B cell (primary cell): ENCODE data around the gene HACD2.

Experiments
- EZH2 ChIP-seq: IDR thresholded peaks from 2 replicates; pipeline ENCODE4 v1.6.1; 2012; ENCODE audit warnings: borderline replicate concordance, low read depth, mild to moderate bottlenecking, moderate library complexity, low read length; ENCODE audit not compliant: insufficient read depth, poor library complexity, severe bottlenecking
- TF ChIP-seq, protein P1 (sequence below): fragments of 200-600 bp; IDR thresholded peaks from one replicate; pipeline ENCODE4 v1.8.0; 2022; ENCODE audit warnings: antibody characterized with exemption, mild to moderate bottlenecking

DNA sequence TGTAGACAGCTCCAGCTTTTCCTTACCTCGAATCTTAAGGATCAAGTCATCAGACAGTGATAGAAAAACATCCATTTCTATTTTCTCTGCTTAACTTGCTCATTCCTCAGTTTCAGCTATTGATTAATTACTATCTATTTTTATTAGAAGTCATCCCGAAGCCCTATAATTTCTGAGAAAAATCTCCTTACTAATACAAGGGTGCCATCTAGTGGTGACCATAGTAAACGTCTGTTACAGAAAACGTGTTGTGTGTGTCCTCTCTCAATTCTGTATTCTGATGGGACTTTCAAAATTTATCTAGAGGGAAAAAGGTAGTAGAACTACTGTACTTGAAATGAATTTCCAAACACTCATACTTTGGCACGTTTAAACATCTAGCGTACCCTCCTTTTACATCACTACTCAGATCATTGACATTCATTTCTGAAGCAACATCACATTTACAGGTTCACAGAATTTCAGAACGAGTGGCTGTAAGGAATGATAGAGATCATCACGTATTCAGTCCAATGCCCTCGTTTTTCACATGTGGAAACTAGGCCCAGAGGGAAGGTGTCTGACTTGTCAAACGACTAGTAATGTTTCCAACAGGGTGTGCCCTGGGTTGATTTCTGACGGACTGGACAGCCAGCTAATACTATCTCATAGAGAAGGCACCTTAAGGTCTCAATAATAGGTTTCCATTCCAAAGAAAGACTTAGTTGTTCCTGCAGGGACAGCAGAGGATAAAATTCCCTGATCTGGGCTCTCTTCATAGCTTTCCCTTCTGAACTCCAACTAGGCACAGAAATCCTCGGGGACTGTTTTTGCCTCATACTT is 25.6 kb downstream of the HACD2 start:
- TF ChIP-seq, protein P1, sequence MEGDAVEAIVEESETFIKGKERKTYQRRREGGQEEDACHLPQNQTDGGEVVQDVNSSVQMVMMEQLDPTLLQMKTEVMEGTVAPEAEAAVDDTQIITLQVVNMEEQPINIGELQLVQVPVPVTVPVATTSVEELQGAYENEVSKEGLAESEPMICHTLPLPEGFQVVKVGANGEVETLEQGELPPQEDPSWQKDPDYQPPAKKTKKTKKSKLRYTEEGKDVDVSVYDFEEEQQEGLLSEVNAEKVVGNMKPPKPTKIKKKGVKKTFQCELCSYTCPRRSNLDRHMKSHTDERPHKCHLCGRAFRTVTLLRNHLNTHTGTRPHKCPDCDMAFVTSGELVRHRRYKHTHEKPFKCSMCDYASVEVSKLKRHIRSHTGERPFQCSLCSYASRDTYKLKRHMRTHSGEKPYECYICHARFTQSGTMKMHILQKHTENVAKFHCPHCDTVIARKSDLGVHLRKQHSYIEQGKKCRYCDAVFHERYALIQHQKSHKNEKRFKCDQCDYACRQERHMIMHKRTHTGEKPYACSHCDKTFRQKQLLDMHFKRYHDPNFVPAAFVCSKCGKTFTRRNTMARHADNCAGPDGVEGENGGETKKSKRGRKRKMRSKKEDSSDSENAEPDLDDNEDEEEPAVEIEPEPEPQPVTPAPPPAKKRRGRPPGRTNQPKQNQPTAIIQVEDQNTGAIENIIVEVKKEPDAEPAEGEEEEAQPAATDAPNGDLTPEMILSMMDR = peak; percentile 94
- TF ChIP-seq EZH2 = no peak
